ENCODE measurements around the gene UIMC1. TPM values are rescaled to one million over a fixed set of nuclear protein-coding genes. Genes with fewer than 3 reads are reported as not detected.
"Not testable (repeated sequence)": the region's sequence is repeated elsewhere in the genome, so short reads cannot be mapped to it uniquely, and the experiment has no call there.

UIMC1 gene
- polyA plus RNA-seq, 1 donor: 29.0 TPM

DNA sequence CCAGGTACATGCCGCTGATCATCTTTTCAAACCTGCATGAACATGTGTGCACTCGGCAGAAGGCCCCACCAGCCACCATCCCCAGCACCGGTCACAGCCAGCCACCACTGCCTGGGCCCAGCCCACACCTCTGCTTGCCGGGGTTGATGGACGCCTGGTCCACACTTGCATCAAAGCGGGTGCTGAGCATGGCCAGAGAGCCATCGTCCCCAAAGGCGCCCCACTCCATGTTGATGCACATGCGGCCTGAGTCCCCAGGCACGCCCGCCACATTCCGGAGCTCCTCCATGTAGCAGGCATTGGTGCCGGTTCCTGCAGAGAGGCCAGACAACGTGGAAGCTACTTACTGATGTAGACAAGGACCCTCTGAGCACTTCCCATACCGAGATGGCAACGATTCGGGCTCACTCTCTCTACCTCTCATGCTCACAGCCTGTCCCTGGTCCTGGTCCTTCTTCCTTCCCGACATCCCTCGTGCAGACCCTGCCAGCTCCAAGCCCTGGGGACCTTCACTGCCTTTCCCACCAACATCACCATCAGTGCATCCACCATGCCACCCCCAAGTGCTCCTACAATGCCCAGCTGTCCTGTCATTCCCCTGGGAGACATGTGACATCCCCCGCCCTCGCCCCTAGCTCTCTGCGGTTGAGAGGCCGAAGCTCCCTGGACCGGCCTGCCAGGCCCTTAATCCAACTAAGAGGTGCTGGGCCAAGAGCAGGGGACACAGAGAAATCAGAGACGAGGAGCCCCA lies 124.6 kb downstream of the UIMC1 start:
- no peak for DNase-seq

DNA sequence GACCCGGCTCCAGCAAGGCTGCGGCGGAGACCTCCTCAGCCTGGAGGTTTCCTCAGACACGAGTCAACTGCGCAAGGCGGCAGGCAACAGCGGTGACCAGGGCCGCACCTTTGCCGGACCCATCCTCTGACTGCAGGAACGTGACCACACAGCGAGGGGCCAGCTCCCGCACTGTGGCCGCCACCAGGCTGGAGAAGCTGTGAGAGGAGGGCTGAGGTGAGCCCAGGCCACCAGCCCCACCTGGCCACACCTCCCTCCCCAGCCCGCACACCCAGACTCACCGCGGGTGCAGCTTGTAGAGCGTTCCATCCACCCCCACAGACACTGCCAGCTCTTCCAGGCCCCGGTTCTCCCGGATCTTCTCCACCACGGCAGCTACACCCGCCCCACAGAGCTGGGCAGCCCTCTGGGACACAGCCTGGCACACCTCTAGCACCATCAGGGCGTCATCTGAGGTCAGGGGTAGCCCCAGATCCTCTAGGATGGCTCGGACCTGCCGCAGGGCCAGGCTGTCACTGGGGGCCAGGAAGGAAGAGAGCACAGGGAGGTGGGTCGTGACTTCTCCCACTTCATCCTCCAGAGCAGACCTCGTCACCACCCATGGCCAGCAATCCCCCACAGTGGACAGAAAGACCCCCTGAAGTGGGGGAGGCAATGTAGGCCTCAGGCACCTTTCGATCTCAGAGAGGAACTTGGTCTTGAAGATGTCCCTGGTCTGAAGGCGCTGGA lies 125.4 kb downstream of the UIMC1 start:
- DNase-seq: no peak

DNA sequence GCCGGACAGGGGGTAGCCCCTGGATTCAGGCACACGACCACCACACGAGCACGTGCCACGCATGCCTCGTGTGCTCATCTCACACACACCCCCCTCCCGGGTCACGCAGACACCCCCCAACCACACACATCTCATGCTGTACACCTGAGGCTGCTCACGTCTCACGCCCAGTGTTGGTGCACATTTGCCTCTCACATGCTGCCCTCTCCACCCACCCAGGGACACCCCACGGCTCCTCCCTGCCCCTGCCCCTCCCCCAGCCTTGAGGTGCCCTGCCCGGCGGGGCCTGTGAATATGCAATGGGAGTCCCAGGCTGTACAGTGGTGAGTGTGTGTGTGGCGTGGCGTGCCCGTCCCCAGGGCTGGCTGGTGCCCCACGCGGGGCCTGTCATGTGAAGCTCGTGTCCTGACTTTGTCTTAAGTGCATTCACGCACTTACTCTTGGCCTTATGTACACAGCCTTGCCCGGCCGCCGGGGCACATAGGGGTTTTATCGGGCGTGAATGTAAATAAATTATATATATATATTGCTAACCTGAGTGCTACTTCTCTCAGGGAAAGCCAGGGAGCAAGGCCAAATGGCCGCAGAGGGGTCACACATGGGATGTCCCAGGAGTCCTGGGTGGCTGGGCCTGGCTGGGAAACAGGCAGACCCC lies 126.1 kb downstream of the UIMC1 start:
- no peak for DNase-seq

DNA sequence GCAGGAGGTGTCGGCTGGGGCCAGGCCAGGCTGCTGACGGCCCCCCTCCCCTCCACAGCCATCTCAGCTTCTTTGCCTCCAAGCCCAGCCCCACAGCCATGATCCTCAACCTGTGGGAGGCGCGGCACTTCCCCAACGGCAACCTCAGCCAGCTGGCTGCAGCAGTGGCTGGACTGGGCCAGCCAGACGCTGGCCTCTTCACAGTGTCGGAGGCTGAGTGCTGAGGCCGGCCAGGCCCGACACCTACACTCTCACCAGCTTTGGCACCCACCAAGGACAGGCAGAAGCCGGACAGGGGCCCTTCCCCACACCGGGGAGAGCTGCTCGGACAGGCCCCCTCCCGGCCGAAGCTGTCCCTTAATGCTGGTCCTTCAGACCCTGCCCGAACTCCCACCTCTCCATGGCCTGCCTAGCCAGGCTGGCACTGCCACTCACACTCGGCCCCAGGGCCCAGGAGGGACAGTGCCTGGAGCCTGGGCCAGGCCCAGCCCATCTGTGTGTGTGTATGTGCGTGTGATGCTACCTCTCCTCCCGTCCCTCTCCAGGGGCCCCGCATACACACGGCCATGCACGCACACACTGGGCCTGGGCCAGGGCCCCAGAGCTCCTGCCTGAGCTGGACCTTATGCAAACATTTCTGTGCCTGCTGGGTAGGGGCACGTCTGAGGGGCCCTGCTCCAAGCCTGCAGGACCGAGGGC lies 126.8 kb downstream of the UIMC1 start:
- DNase-seq: peak; percentile 50

DNA sequence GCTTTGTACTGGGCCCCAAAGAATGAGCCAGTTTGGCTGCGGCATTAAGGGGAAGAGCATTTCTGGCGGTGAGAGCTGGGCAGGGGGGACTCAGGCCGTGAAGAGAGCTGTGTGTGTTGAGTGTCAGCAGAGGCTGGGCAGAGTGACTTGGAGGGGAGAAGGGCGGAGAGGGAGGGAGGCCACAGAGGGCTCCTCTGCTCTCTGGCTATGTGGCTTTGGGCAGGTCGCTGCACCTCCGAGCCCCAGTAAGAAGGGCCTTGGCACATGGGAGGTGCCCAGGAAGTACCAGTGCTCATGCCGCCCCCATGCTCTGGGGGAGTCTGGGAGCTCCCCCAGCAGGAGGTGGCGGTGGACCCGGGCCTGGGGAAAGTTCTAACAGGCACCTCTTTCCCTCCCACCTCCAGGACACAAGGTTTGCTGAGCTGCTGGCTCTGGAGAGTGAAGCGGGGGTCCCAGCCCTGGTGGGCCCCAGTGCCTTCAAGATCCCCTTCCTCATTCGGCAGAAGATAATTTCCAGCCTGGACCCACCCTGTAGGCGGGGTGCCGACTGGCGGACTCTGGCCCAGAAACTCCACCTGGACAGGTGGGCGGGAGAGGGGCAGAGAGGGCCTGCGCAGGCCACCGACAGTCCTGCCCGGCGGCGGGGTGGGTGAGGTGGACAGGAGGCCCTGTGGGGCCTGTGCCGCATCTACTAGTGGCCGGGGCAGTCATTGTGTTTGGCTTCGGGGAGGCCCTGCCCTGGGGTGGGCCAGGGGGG lies 127.5 kb downstream of the UIMC1 start:
- no peak for DNase-seq

DNA sequence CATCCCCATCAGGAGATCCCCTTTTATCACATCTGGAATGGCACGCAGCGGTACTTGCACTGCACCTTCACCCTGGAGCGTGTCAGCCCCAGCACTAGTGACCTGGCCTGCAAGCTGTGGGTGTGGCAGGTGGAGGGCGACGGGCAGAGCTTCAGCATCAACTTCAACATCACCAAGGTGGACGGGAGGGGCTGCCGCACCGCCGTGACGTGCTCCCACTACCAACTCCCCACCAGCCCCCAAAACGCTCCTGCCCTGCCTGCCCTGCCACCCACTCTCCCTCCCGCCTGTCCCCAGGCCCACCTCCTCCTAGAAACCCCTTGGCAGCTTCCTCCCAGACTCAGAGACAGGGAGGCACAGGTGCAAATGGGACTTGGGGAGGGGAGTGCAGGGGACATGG lies 128.1 kb downstream of the UIMC1 start:
- DNase-seq: no peak

DNA sequence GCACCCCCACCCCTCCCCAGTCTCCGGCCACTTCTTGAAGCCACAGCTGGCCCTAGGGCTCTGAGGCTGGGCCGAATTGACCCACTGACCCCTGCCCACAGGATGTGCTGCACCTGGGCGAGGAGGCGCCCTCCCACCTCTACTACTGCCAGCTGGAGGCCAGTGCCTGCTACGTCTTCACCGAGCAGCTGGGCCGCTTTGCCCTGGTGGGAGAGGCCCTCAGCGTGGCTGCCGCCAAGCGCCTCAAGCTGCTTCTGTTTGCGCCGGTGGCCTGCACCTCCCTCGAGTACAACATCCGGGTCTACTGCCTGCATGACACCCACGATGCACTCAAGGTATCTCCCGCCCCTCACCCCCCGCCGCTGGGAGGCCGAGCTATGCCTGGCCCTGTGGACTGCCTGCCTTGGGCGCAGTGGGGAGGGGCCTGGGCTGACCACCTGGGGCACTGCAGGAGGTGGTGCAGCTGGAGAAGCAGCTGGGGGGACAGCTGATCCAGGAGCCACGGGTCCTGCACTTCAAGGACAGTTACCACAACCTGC lies 128.7 kb downstream of the UIMC1 start:
- no peak for DNase-seq

DNA sequence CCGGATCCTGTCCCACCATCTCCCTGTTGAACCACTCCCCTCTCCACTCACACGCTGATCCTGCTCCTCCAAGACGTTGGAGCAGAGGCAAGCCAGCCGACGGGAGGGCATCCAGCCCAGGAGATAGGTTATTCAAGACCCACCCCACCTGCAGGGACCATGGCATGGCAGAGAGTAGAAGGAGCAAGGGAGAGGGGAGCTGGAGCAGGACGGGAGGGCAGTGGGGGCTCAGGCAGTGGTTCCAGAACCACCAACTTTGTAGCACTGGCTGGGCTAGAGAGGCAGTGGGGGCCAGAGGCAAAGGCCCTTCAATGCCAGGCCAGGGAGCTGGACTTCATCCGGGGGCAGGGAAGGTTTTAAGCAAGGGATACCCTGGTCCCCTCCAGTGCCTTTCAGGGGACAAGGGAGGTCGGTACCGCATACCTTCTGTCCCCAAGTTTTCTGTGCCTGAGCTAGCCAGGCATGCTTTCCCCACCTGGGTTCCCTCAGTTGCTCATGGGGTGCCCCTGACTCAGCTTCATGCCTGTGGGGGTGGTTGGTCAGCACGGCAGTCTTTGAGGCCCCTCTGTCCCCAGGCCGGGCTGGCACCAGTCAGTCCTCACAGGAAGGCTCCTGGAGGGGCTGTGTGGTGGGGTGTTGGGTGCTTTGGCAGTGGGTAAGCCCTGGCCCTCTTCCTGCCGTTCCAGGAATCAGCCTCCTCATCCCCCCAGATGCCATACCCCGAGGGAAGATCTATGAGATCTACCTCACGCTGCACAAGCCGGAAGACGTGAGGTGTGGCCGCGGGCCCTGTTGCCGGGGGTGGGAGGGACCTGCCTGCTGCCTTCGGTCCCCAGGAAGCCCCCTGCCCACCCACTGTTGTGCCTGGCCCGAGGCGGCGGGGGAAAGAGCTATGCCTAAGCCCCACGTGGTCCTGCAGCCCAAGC lies 129.8 kb downstream of the UIMC1 start:
- DNase-seq: no peak

DNA sequence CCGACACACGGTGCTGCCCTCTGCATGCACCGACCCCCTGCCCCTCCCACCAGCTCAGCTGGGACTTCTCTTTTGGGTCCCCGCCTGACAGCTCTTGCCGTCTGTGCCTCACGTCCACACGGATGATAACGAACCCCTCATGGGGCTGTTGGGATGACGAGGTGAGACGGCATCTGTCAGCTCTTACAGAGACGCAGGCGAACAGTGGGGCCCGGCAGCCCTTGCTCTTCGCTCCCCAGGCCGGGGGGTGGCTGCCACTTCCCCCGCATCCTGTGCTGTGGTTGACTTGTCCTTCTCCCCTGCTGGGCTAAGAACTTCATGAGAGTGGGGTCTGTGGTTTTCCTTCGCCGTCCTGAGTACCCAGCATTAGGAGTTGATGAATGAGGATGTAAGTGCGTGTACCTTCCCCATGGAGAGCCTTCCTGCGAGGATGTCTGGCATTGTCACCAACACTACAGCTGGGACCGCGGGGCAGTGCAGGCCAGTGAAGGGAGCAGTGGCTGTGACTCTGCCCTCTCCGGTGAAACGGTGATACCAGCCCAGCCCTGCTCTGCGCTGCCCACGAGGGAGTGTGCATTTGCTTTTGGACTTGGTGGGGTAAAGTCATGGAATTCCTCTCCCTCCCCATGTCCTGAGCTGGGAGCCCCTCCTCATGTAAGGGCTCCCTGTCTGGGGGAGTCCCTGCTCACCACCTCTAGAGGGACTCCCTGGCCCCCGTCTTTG lies 130.6 kb downstream of the UIMC1 start:
- no peak for DNase-seq

DNA sequence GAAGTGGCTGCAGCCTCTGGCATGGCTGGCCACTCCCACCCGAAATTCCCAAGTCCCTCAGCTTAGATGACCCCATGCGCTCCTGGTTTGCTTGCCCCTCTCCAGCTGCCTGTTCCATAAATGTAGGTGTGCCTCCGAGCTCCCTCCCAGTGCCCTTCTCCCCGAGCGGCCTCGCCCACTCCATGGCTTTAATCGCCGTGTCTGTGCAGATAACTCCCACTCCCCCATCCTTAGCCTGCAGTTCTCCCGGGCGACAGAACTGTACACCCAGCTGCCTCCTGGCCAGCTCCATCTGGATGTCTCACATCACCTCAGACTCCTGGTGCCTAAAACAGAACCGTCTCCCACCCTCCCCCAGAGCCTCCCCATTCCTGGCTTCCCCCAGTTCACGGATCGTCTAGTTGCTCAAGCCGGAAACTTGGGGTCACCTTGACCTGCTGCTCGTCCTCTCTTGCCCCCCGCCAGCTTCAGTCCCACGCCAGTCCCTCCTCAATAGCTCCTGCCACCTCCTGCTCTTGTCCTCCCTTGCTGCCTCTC lies 131.5 kb downstream of the UIMC1 start:
- DNase-seq: no peak

DNA sequence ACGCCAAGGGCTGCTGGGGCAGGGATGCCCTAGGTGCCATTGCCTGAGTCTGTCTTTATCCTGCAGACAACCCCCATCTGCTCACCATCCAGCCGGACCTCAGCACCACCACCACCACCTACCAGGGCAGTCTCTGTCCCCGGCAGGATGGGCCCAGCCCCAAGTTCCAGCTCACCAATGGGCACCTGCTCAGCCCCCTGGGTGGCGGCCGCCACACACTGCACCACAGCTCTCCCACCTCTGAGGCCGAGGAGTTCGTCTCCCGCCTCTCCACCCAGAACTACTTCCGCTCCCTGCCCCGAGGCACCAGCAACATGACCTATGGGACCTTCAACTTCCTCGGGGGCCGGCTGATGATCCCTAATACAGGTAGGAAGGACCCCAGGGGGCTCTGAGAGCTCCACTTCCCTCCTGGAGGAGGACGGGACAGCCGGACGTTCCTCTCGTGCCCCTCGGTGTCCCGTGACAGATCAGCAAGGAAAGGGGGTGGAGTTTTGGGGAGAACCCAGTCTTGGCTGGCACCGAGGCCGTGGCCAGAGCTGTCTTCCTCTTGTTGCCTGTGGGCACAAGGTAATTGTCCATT lies 132.3 kb downstream of the UIMC1 start:
- DNase-seq: no peak

DNA sequence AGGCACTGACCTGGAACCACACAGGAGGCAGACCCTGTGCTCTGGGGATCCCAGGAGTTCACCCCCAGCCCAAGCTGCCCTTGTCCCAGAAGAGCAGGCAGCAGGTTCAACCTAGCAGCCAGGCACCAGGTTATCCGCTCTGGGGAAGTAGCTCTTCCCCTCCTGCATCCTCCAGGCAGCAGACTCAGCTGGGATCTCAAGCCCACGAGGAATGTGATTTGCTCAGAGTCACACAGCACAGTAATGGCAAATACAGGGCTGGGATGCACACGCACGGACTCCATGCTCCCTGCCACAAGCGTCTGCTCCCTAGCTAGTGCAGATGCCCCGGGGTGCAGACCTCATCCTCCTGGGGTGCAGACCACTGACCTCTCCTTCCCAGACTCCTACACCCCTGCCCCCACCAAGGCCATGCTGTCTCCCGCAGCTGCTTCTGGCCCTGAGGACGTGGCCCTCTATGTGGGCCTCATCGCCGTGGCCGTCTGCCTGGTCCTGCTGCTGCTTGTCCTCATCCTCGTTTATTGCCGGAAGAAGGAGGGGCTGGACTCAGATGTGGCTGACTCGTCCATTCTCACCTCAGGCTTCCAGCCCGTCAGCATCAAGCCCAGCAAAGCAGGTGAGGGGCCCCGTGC lies 132.9 kb downstream of the UIMC1 start:
- DNase-seq: peak; percentile 48

DNA sequence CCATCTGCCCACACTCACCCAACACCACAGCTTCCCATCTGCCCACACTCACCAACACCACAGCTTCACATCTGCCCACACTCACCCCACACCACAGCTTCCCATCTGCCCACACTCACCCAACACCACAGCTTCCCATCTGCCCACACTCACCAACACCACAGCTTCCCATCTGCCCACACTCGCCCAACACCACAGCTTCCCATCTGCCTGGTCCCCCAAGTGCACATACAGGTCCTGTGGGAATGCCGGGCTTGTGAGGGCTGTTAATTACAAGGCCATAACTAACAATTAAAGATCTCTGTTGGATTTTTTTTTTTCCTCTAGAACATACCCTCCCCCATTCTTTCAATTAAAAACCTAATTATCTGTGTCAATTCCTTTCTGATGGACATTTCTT lies 133.6 kb downstream of the UIMC1 start:
- DNase-seq: not testable (repeated sequence)

DNA sequence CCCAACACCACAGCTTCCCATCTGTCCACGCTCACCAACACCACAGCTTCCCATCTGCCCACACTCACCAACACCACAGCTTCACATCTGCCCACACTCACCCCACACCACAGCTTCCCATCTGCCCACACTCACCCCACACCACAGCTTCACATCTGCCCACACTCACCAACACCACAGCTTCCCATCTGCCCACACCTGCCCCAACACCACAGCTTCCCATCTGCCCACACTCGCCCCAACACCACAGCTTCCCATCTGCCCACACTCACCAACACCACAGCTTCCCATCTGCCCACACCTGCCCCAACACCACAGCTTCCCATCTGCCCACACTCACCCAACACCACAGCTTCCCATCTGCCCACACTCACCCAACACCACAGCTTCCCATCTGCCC lies 134.0 kb downstream of the UIMC1 start:
- not testable (repeated sequence) for DNase-seq

DNA sequence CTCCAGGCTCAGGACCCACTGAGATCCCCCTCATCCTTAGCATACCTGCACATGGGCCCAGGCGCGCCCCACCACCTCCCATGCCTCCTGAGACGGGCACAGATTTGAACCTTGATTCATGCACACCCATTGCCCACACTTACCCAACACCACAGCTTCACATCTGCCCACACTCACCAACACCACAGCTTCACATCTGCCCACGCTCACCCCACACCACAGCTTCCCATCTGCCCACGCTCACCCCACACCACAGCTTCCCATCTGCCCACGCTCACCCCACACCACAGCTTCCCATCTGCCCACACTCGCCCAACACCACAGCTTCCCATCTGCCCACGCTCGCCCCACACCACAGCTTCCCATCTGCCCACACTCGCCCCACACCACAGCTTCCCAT lies 135.9 kb downstream of the UIMC1 start:
- not testable (repeated sequence) for DNase-seq

DNA sequence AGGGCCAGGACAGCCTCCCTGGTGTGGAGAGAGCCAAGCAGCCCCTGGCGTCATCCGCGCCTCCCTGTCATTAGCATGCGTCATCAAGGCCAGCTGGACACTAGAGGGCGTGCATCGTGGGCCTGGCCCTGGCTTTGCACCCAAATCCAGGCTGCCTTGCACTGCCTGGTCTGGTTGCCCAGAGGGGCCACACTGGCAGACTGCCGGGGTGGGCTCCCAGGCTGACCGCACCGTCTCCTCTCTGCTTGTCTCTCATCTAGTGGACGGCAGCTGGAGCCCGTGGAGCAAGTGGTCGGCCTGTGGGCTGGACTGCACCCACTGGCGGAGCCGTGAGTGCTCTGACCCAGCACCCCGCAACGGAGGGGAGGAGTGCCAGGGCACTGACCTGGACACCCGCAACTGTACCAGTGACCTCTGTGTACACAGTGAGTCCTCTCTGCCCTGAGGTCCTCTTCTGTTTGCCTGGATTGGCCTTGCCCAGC lies 136.4 kb downstream of the UIMC1 start:
- no peak for DNase-seq

DNA sequence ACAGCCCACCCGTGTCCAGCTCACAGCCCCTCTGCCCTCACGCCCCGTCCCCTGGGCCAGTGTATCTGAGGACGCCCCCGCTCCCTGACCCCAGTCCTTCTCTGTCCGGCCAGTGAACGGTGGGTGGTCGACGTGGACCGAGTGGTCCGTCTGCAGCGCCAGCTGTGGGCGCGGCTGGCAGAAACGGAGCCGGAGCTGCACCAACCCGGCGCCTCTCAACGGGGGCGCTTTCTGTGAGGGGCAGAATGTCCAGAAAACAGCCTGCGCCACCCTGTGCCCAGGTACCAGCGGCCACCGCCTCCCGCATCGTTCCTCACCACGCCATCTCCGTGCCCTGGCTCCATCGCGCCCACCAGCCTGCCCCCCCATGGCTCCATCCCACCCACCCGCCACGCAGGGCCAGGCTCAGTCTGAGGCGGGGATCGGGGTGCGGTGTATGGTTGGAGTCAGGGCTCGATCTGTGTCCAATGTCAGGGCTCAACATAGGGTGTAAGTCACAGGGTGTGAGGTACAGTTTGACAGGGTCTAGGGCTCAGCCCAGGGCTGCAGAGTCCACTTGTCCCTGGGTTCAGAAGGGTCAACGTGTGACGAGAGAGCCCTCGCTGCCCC lies 137.0 kb downstream of the UIMC1 start:
- no peak for DNase-seq

DNA sequence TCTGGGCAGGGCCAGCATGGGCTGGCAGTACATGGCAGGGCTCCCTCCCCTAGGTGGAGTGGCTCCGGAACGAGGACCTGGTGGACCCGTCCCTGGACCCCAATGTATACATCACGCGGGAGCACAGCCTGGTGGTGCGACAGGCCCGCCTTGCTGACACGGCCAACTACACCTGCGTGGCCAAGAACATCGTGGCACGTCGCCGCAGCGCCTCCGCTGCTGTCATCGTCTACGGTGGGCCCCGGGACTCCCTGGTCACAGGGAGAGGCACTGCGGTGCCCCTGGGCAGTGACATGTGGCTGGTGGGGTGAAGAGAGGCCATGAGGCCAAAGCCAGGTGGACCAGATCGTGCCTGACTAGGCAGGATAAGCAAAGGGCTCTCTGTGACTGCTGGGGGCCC lies 137.8 kb downstream of the UIMC1 start:
- DNase-seq: no peak
